Nephron progenitor cell (in vitro differentiated cells): Measurements from ENCODE around the gene AHDC1.
A peak's percentile ranks its signal among the peaks of the same experiment; 100 is the strongest.

Source experiments
- DNase-seq: peaks from one replicate; pipeline ENCODE4 v3.0.0; 2021
- H3K27ac Mint-ChIP-seq: 2 replicates; pipeline ENCODE4 v1.8.0; 2021; ENCODE audit warnings: mild to moderate bottlenecking, moderate library complexity, mixed read lengths
- H3K27me3 Mint-ChIP-seq: 2 replicates; pipeline ENCODE4 v1.8.0; 2021; ENCODE audit warnings: mild to moderate bottlenecking, low read depth, mixed read lengths; ENCODE audit not compliant: poor library complexity
- H3K36me3 Mint-ChIP-seq: 2 replicates; pipeline ENCODE4 v1.8.0; 2021; ENCODE audit warnings: low read depth, mixed read lengths
- H3K4me1 Mint-ChIP-seq: 2 replicates; pipeline ENCODE4 v1.8.0; 2021; ENCODE audit warnings: mixed read lengths
- H3K4me3 Mint-ChIP-seq: 2 replicates; pipeline ENCODE4 v1.8.0; 2021; ENCODE audit warnings: mild to moderate bottlenecking, moderate library complexity, mixed read lengths
- H3K9me3 Mint-ChIP-seq: 2 replicates; pipeline ENCODE4 v1.8.0; 2021; ENCODE audit warnings: mild to moderate bottlenecking, moderate library complexity, mixed read lengths
- TF ChIP-seq, protein P1 (sequence below): fragments of 200-600 bp; sonication (generic); IDR thresholded peaks from 2 replicates; pipeline ENCODE4 v1.5.0; 2021; ENCODE audit warnings: antibody characterized with exemption

The AHDC1 gene

DNA sequence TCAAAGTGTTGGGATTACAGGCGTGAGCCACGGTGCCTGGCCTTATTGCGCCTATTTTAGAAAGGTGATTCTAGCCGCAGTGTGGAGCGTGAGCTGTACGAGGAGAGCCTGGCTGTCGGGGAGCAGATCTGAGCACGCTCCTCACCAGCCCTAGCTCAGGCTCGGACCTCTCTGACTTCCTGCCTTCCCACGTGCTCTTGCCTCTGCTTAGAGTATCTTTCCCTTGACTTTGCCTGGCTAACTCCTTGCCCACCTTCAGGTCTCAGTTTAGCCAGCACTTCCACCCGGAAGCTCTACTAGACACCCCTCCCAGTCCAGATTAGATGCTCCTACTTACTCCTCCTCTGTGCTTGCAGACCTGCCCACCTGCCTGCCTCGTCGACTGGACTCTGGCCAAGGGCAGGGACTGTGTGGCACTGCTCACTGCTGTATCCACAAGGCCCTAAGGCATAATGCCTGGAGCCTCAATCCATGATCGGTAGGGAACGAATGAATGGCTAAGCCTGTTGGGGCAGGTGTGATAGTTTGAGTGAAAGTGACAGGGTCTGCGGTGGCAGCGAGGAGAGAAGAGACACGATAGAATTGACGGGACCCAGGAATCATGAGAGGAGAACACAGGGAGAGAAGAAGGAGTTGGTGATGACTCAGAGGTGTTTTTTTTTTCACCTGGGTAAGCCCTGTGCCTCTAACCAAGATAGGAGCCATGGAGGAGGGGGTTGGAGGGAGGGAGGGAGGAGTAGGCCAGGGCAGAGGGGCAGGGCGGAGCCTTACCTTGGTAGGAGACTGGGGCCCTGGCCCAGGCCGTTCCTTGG, 85.8 kb downstream of the AHDC1 start:
- H3K27ac Mint-ChIP-seq, result peak overlapping the region; percentile 97
- peak overlapping the region; percentile 65 for H3K4me3 Mint-ChIP-seq
- TF ChIP-seq, protein P1, sequence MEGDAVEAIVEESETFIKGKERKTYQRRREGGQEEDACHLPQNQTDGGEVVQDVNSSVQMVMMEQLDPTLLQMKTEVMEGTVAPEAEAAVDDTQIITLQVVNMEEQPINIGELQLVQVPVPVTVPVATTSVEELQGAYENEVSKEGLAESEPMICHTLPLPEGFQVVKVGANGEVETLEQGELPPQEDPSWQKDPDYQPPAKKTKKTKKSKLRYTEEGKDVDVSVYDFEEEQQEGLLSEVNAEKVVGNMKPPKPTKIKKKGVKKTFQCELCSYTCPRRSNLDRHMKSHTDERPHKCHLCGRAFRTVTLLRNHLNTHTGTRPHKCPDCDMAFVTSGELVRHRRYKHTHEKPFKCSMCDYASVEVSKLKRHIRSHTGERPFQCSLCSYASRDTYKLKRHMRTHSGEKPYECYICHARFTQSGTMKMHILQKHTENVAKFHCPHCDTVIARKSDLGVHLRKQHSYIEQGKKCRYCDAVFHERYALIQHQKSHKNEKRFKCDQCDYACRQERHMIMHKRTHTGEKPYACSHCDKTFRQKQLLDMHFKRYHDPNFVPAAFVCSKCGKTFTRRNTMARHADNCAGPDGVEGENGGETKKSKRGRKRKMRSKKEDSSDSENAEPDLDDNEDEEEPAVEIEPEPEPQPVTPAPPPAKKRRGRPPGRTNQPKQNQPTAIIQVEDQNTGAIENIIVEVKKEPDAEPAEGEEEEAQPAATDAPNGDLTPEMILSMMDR, result no peak
- H3K27me3 Mint-ChIP-seq, result no peaks in the 10 kb centered on the region
- DNase-seq, result no peak
- H3K36me3 Mint-ChIP-seq, result no peaks in the 10 kb centered on the region
- no peaks in the 10 kb centered on the region for H3K9me3 Mint-ChIP-seq
- H3K4me1 Mint-ChIP-seq, result peaks cover 92% of the 10 kb centered on the region

DNA sequence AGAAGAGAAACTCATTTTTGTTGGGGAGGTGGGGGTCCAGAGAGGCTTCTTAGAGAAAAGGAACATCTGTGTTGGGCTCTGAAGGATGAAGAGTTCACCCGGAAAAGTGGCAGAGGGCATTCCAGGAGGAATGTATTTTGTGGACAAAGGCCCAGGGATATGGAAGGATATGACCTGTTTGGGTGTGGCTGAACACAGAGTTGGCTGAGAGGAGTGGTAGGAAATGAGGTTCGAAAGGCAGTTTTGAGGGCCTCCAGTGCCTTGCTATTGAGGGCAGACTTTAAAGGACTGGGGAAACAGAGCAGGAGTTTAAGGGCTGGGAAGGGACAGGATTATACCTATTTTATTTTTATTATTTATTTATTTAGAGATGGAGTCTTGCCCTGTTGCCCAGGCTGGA, 86.6 kb downstream of the AHDC1 start:
- no peak for DNase-seq
- Mint-ChIP-seq H3K27me3 (no peaks in the 10 kb centered on the region), H3K27ac (peak overlapping the region; percentile 78), H3K4me1 (peaks cover 92% of the 10 kb centered on the region), H3K4me3 (peak overlapping the region; percentile 58), H3K36me3 (no peaks in the 10 kb centered on the region), H3K9me3 (no peaks in the 10 kb centered on the region)
- TF ChIP-seq, protein P1, result no peak

DNA sequence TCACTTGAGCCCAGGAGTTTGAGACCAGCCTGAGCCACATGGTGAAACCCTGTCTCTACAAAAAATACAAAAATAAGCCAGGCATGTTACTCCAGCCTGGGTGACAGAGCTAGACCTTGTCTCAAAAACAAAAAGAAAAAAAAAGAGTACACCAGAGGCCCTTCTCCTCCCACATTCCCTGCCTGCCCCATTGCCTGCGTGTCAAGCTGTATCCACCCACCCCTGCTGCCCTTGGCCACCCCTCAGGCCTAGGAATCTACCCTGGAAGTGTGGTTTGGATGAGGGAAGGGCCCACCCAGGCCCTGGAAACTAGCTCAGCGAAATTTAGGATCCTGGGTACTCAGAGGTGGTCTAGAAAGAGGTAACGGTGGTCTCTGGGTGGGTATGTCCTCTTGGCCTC, 88.3 kb downstream of the AHDC1 start:
- peak overlapping the region; percentile 95 for H3K27ac Mint-ChIP-seq
- H3K4me1 Mint-ChIP-seq, result peaks cover 85% of the 10 kb centered on the region
- no peak overlapping the region for H3K4me3 Mint-ChIP-seq
- H3K9me3 Mint-ChIP-seq, result no peaks in the 10 kb centered on the region
- peaks cover under 1% of the 10 kb centered on the region for H3K27me3 Mint-ChIP-seq
- TF ChIP-seq, protein P1, result no peak
- no peak for DNase-seq
- no peaks in the 10 kb centered on the region for H3K36me3 Mint-ChIP-seq

DNA sequence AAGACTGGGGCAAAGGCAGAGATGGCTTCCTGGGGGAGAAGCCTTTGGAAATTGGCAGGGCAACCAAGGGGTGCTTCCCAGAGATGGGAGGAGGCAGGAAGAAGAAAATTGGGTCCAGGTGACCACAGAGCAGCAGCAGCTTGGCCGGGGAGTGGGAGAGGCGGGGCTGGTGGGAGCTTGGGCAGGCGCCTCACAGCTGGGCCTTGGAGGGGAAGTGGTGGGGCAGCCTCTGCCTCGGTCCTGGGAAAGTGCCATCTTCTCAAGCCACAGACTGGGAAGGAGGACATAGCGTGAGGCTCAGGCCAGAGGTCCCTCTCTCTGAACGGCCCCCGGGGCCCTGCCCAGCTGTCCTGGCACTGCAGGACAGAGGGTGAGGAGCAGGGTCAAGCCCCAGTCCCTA, 90.0 kb downstream of the AHDC1 start:
- Mint-ChIP-seq H3K36me3 (no peaks in the 10 kb centered on the region), H3K4me1 (peaks cover 88% of the 10 kb centered on the region), H3K27me3 (peaks cover 3% of the 10 kb centered on the region), H3K4me3 (no peak overlapping the region), H3K9me3 (no peaks in the 10 kb centered on the region), H3K27ac (peak overlapping the region; percentile 83)
- DNase-seq, result no peak
- TF ChIP-seq, protein P1, result no peak

DNA sequence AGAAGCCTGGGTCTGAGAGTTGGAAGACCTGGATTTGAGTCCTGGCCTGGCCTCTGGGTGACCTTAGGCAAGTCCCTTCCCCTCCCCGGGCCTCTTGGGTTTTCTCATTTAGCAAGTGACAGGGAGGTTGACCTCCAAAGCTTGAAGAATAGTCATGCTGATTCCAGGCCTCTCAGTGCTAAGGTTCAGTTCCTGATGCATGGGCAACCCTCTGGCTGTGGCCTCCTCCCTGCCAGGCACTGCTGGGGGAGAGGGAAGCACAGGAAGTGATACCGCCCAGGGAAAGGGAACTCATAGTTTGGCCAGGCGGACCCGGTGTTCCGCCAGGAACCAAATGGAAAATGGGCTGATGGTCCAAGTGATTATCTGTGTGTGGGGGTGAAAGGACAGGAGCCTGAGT, 90.4 kb downstream of the AHDC1 start:
- TF ChIP-seq, protein P1, result no peak
- H3K4me3 Mint-ChIP-seq, result no peak overlapping the region
- DNase-seq, result no peak
- peak overlapping the region; percentile 83 for H3K27ac Mint-ChIP-seq
- no peaks in the 10 kb centered on the region for H3K36me3 Mint-ChIP-seq
- peaks cover 3% of the 10 kb centered on the region for H3K27me3 Mint-ChIP-seq
- H3K9me3 Mint-ChIP-seq, result no peaks in the 10 kb centered on the region
- peaks cover 88% of the 10 kb centered on the region for H3K4me1 Mint-ChIP-seq
